T-helper 1 cell treated with Interleukin-12 subunit alpha and Interleukin-12 subunit beta and Interleukin-4 antibody, amounts not matched to agents 30 μg/mL and 1 μg/mL, for 36 hours (primary cell): ENCODE results near the gene AMZ1.

Source experiments
- H3K27ac Mint-ChIP-seq: one replicate; pipeline ENCODE4 v1.8.0; 2021; ENCODE audit warnings: mild to moderate bottlenecking, mixed read lengths
- H3K27me3 Mint-ChIP-seq: one replicate; pipeline ENCODE4 v1.8.0; 2021; ENCODE audit warnings: low read depth, mixed read lengths
- H3K36me3 Mint-ChIP-seq: one replicate; pipeline ENCODE4 v1.8.0; 2021; ENCODE audit warnings: low read depth, mixed read lengths
- H3K4me1 Mint-ChIP-seq: one replicate; pipeline ENCODE4 v1.8.0; 2021; ENCODE audit warnings: low read depth, mixed read lengths
- H3K4me3 Mint-ChIP-seq: one replicate; pipeline ENCODE4 v1.8.0; 2021; ENCODE audit warnings: mild to moderate bottlenecking, moderate library complexity, mixed read lengths
- H3K9me3 Mint-ChIP-seq: one replicate; pipeline ENCODE4 v1.8.0; 2021; ENCODE audit warnings: mixed read lengths

The AMZ1 gene

GRCh38 chr7:2757904-2758672 lies 70.1 kb downstream of the AMZ1 start:
- H3K36me3 Mint-ChIP-seq: peaks cover 19% of the 10 kb centered on the region
- H3K27ac Mint-ChIP-seq: peak overlapping the region; percentile 93
- no peaks in the 10 kb centered on the region for H3K27me3 Mint-ChIP-seq
- H3K9me3 Mint-ChIP-seq: peaks cover 9% of the 10 kb centered on the region
- peak overlapping the region; percentile 73 for H3K4me3 Mint-ChIP-seq
- H3K4me1 Mint-ChIP-seq: peaks cover 44% of the 10 kb centered on the region

GRCh38 chr7:2758673-2759616 lies 70.9 kb downstream of the AMZ1 start:
- Mint-ChIP-seq H3K27me3 (no peaks in the 10 kb centered on the region), H3K36me3 (peaks cover 17% of the 10 kb centered on the region), H3K27ac (peak overlapping the region; percentile 93), H3K9me3 (peaks cover 9% of the 10 kb centered on the region), H3K4me3 (peak overlapping the region; percentile 73), H3K4me1 (peaks cover 42% of the 10 kb centered on the region)

- H3K36me3 Mint-ChIP-seq: peaks cover 17% of the 10 kb centered on the region
Observed at GRCh38 chr7:2759736-2760097, 71.7 kb downstream of the AMZ1 start.

GRCh38 chr7:2760098-2760889 lies 72.3 kb downstream of the AMZ1 start:
- Mint-ChIP-seq H3K27me3 (no peaks in the 10 kb centered on the region), H3K36me3 (peaks cover 12% of the 10 kb centered on the region), H3K4me1 (peaks cover 42% of the 10 kb centered on the region), H3K4me3 (peak overlapping the region; percentile 36), H3K27ac (peak overlapping the region; percentile 65), H3K9me3 (peaks cover 5% of the 10 kb centered on the region)

More at GRCh38 chr7:2759736-2760097, 71.7 kb downstream of the AMZ1 start:
- peaks cover 9% of the 10 kb centered on the region for H3K9me3 Mint-ChIP-seq
- H3K27me3 Mint-ChIP-seq: no peaks in the 10 kb centered on the region
- no peak overlapping the region for H3K4me3 Mint-ChIP-seq
- H3K27ac Mint-ChIP-seq: peak overlapping the region; percentile 45
- peaks cover 42% of the 10 kb centered on the region for H3K4me1 Mint-ChIP-seq

- Mint-ChIP-seq H3K4me3 (no peak overlapping the region), H3K27me3 (no peaks in the 10 kb centered on the region), H3K36me3 (peaks cover 6% of the 10 kb centered on the region), H3K9me3 (no peaks in the 10 kb centered on the region), H3K27ac (no peak overlapping the region), H3K4me1 (peaks cover 42% of the 10 kb centered on the region)
Observed at GRCh38 chr7:2761131-2761624, 73.2 kb downstream of the AMZ1 start.

- Mint-ChIP-seq H3K9me3 (no peaks in the 10 kb centered on the region), H3K4me1 (peaks cover 38% of the 10 kb centered on the region), H3K4me3 (no peak overlapping the region), H3K36me3 (peaks cover 2% of the 10 kb centered on the region), H3K27me3 (no peaks in the 10 kb centered on the region), H3K27ac (no peak overlapping the region)
Observed at GRCh38 chr7:2761801-2762497, 73.9 kb downstream of the AMZ1 start.

GRCh38 chr7:2763597-2763996 lies 75.6 kb downstream of the AMZ1 start:
- no peak overlapping the region for H3K4me3 Mint-ChIP-seq
- no peaks in the 10 kb centered on the region for H3K9me3 Mint-ChIP-seq
- peaks cover 22% of the 10 kb centered on the region for H3K4me1 Mint-ChIP-seq
- peaks cover under 1% of the 10 kb centered on the region for H3K36me3 Mint-ChIP-seq
- no peaks in the 10 kb centered on the region for H3K27me3 Mint-ChIP-seq
- H3K27ac Mint-ChIP-seq: no peak overlapping the region

- Mint-ChIP-seq H3K27ac (no peak overlapping the region), H3K4me1 (peaks cover 15% of the 10 kb centered on the region), H3K9me3 (no peaks in the 10 kb centered on the region), H3K4me3 (no peak overlapping the region), H3K36me3 (peaks cover under 1% of the 10 kb centered on the region), H3K27me3 (no peaks in the 10 kb centered on the region)
Observed at GRCh38 chr7:2764621-2765020, 76.6 kb downstream of the AMZ1 start.
